ENCODE measurements around the gene VPS33B.
"Not testable (repeated sequence)": the region's sequence is repeated elsewhere in the genome, so short reads cannot be mapped to it uniquely, and the experiment has no call there.

Gene VPS33B

GRCh38 chr15:91022075-91022831 lies at the start of gene VPS33B:
Gene VPS33B (minus strand): TSS chr15:91022594. CDS start chr15:91022249, 345 bp downstream.
- peak; percentile 57 for DNase-seq (ENCODE audit: low read depth)

- DNase-seq (ENCODE audit: low read depth), result no peak
These were observed 49.8 kb upstream of the VPS33B start for GRCh38 chr15:91072161-91072560.

GRCh38 chr15:91070872-91071271 lies 48.5 kb upstream of the VPS33B start:
- DNase-seq (ENCODE audit: low read depth), result no peak

GRCh38 chr15:91068966-91069365 lies 46.6 kb upstream of the VPS33B start:
- DNase-seq (ENCODE audit: low read depth), result no peak

- no peak for DNase-seq (ENCODE audit: low read depth)
These were observed 46.0 kb upstream of the VPS33B start for GRCh38 chr15:91068436-91068835.

GRCh38 chr15:91067036-91067435 lies 44.6 kb upstream of the VPS33B start:
- no peak for DNase-seq (ENCODE audit: low read depth)

- DNase-seq (ENCODE audit: low read depth), result no peak
These were observed 43.1 kb upstream of the VPS33B start for GRCh38 chr15:91065505-91065904.

GRCh38 chr15:91061997-91062396 lies 39.6 kb upstream of the VPS33B start:
- no peak for DNase-seq (ENCODE audit: low read depth)

- no peak for DNase-seq (ENCODE audit: low read depth)
These were observed 38.8 kb upstream of the VPS33B start for GRCh38 chr15:91061230-91061629.

- no peak for DNase-seq (ENCODE audit: low read depth)
These were observed 33.3 kb upstream of the VPS33B start for GRCh38 chr15:91055548-91056331.

GRCh38 chr15:91054816-91055215 lies 32.4 kb upstream of the VPS33B start:
- no peak for DNase-seq (ENCODE audit: low read depth)

- DNase-seq (ENCODE audit: low read depth), result no peak
These were observed 28.9 kb upstream of the VPS33B start for GRCh38 chr15:91051248-91051647.

- no peak for DNase-seq (ENCODE audit: low read depth)
These were observed 27.7 kb upstream of the VPS33B start for GRCh38 chr15:91050128-91050455.

GRCh38 chr15:91049378-91050127 lies 27.2 kb upstream of the VPS33B start:
- no peak for DNase-seq (ENCODE audit: low read depth)

GRCh38 chr15:91047545-91048199 lies 25.3 kb upstream of the VPS33B start:
- DNase-seq (ENCODE audit: low read depth), result no peak

- not testable (repeated sequence) for DNase-seq (ENCODE audit: low read depth)
These were observed 23.7 kb upstream of the VPS33B start for GRCh38 chr15:91046056-91046455.

GRCh38 chr15:91045065-91045464 lies 22.7 kb upstream of the VPS33B start:
- DNase-seq (ENCODE audit: low read depth), result no peak

- no peak for DNase-seq (ENCODE audit: low read depth)
These were observed 20.9 kb upstream of the VPS33B start for GRCh38 chr15:91043202-91043874.

- DNase-seq (ENCODE audit: low read depth), result no peak
These were observed 18.5 kb upstream of the VPS33B start for GRCh38 chr15:91040856-91041255.

GRCh38 chr15:91039996-91040395 lies 17.6 kb upstream of the VPS33B start:
- no peak for DNase-seq (ENCODE audit: low read depth)

- DNase-seq (ENCODE audit: low read depth), result peak; percentile 16
These were observed 10.8 kb upstream of the VPS33B start for GRCh38 chr15:91032919-91033803.

Data from stimulated activated CD8-positive, alpha-beta memory T cell treated with anti-CD3 and anti-CD28 coated beads, Interleukin-12 subunit alpha, Interleukin-12 subunit beta, amount 100 ng/mL, for 4 hours (primary cell).